Activated CD4-positive, alpha-beta T cell treated with anti-CD3 and anti-CD28 coated beads, Interleukin-2, Interleukin-4, amounts not matched to agents 100 ng/mL and 50 ng/mL, durations not matched to agents 16 hours and 8 hours (primary cell): ENCODE measurements around the gene PPY.
"Not testable (repeated sequence)": the region's sequence is repeated elsewhere in the genome, so short reads cannot be mapped to it uniquely, and the experiment has no call there.

Experiments
- DNase-seq: peaks from one replicate; pipeline ENCODE4 v3.0.0-alpha.2; 2020; ENCODE audit warnings: low spot score

PPY gene, protein sequence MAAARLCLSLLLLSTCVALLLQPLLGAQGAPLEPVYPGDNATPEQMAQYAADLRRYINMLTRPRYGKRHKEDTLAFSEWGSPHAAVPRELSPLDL

DNA sequence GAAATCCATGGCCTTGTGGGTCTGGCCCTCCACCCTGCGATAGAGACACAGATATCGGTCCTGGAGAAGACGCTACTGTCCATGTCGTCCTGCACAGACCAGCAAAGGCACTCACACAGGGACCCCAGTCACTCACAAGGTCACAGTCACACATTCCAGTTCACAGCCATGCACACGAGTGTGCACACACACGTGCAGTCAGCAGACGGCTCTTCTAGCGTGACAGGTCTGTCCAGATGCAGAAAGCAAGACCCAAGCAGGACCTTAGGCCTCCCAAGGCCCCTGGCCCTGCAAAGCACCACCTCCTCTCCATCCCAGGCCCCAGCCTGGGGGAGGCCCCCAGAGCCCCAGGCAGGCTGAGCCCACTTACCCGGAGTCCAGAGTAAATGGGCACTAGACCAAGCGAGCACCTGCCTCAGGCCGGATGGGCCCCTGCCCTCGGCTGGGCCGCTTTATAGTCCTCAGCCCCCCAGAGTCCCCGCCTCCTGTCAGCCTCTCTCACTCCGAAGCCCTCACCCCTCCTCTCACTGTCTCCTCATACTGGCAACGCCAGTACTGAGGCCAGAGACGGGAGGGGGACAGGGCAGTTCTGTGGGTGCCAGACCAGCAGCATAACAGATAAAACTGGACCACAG is at the start of gene PPY:
PPY (minus strand) TSS at position 426 of the 635 bp plus-strand sequence. CDS start 822 bp downstream, outside the sequence.
- DNase-seq = no peak

DNA sequence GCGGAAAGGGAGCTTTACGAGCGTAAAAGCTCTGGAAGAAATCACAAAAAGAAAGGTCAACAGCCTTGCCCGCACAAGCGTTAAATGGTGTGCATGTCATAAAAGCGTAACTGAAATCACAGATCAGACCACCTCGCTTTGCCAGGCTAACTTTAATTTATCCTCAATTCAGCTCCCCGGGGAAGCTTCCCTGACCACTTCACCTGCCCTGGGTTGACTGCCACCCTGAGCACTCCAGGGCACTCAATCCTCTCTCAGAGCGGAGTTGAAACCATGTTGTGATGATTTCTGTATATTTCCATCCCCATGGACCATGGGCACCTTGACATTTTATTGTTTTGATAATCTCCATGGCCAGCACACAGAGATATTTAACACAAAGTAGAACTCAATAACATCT is 46.0 kb upstream of the PPY start:
- no peak for DNase-seq

DNA sequence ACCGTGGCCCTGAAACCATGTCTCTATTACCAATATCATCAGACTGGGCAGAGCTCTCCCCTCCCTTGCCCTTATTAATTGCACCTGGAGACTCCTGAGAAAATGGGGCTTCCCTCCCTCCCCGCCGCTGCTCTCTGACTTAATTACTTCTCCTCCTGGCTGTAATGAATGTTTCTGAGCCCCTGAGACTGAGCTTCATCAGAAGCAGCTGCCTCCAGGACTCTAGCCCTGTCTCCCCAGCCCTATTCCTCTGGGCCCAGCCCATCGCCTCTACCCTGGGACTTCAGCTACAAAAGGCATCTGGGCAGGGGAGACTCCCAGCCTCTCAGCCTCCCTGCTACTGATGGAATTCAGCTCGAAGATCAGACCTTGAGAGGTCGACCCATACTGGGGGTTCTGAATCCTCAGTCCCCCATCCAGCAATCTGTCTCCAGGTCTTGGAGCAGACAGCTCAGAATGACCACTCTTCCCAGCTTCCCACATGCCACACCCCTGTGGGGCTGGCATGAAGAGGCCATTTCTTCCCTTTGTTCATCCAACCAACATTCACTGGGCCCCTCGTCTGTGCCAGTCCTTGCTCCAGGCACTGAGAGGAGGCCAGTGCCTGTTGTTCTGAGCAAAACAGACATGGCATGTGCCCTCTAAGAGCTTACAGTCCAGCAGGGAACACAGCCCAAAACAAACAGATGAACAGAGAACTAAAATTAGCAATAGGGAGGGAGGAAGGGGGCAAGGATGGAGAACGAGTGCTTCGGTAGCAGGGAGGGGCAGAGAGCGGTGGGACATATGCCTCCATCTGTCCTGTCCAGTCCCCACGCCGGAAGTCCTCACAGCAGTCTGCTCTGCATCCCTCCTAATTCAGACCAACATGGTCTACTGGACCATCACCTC is 45.1 kb upstream of the PPY start:
- no peak for DNase-seq

DNA sequence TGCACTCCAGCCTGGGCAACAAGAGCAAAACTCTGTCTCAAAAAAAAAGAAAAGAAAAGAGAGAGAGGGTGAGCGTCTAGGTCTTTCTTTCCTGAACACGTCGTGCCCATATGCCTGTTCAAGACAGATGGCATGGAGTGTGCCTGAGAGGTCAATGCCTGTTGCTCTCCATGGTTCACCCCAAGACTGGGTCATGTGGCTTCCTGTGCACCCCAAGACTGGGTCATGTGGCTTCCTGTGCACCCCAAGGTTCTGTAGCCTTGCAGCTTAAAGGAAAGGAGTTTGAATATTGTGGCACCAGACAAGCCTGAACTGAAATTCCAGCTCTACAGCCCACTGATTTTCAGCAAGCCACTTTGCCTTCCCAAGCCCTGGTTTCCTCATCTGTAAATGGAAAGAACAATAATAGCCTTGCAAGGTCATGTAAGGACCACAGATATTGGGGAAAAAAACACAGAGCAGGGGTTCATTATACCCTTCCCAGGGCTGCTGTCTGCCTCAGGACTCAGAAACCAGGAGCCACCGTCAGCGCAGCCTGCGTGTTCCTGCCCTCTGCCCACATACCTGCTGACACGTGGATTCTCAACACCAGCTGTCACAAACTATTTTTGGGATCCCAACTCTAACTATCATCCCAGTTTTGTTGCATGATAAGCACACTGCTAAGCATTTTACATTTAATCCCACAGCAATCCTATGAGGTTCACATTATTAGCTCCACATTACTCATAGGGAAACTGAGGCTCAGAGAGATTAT is 44.1 kb upstream of the PPY start:
- no peak for DNase-seq

DNA sequence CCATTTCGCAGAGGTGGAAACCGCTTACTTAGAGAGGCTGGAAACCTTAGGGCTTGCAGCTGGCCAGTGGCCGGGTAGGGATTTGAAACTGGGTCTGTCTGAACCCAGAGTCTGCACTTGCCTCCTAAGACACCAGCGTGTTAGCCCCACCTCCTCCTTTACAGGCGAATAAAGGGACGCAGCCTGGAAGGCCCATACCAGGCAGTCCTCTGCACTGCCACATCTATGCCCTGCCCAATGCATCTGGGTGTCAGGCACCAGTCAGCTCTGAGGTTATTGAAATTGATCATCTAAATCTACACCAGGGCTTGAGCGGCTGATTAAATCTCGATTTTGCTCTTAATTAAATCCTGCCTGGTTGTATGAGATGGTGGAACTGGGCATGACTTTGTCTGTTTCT is 42.2 kb upstream of the PPY start:
- DNase-seq = no peak

DNA sequence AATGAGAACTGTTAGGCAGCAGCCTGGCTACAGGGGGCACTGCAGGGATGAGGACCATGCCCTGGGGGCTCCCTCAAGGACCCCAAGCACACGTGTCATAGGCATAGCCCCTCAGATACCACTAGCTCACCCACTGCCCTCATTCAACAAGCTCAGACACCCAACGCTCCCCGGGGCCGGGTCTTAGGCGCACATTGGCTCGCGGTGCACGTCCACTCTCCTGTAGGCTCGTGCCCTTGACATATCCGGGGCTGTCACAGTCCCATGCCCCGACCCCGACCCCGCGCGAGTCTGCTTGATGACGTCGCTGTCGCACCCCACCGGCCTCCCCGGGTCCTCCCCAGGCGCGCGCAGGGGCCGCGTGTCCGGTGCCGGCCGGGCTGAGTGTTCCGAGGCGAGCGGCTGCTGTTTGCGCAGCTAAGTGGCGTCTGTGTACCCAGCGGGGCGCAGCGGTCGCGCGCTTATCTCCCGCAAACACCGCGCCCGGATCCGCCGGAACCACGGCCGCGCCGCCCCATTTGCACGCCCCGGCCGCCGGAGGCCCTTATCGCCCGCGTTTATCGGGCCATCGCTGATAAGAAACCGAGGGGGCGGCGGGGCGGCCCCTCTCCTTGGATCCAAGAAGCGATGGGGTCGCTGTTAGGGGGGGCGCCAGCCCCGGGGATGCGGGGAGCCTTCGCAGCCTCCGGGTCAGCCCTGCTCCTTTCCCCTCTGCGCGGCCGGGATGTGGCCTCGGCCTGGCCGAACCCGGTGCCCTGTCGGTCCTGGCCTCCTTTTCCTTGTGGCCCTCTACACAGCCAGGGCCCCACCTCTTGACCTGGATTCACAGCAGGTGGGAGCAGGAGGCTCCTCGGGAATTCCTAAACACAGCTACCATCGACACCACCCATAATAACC is 41.5 kb upstream of the PPY start:
- DNase-seq = no peak

DNA sequence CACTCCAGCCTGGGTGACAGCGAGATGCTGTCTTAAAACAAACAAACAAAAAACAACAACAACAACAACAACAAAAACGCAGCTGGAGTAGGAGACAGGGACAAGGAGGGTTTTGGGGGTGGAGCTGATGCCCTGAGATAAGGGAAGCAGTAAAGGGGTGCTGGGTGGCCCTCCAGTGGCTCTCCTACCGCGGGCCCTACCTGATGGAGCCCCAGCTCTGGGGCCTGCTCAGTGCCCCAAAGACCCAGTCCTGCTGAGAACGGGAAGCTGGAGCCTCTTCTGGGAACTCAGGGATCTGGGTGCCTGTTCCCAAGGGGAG is 40.9 kb upstream of the PPY start:
- DNase-seq = no peak

DNA sequence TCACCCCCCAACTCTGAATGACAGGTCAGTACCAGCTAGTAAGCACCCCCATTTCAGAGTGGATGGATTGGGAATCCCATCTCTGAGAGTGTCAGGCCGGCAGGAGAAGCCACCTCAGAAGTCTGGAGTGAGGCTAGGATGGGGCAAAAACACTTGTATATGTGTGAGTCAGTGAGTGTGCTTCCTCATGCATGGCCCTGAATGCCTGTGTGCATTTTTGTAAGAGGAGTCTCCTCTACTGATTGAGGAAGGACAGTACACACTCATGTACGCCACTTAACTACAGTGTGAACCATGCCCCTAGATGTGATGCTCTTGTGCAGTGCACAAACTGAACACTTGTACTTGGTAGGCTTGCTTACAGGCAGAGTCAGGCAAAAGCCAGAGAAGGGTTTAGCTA is 39.9 kb upstream of the PPY start:
- no peak for DNase-seq

DNA sequence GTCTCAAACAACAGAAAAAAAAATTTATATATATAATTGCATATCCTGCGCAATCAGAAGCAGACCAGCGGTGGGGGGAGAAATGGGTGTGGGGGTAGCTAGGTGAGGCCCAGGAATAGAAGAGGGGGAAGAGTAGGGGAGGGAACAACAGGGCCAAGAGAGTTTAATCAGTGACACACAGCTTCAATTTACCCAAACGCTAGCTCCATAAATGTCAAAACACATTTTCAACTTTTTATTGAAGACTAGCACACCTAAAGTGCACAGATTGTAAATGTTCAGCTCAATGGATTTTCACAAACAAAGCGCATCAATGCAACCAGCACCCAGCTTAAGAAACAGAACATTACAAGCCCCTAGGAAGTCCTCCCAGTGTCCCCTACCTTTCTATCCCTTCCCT is 37.4 kb upstream of the PPY start:
- DNase-seq = no peak

DNA sequence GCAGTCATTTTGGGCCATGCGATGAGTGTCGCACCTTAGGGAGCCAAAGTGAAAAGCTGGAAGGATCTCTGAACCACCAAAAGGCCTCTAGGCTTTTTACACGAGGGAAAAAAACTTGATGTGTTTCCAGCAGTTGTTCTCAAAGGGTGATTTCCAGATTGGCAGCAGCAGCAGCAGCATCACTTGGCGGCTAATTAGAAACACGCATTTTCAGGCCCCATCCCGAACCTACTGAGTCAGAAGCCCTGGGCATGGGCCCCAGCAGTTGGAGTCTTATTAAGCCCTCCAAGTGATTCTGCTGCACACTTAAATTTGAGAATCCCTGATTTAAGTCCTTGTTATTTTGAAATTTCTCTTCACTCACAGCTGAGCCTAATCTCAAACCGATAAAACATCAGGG is 36.7 kb upstream of the PPY start:
- no peak for DNase-seq

DNA sequence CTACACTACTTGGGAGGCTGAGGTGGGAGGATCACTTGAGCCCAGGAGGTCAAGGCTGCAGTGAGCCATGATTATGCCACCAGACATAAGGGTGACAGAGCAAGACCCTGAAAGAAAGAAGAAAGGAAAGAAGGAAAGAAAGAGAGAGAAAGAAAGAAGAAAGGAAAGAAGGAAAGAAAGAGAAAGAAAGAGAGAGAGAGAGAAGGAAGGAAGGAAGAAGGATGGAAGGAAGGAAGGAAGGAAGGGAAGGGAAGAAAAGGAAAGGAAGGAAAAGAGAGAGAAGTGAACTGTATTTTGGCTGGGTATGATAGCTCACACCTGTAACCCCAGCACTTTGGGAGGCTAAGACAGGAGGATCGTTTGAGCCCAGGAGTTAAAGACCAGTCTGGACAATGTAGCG is 35.8 kb upstream of the PPY start:
- no peak for DNase-seq

DNA sequence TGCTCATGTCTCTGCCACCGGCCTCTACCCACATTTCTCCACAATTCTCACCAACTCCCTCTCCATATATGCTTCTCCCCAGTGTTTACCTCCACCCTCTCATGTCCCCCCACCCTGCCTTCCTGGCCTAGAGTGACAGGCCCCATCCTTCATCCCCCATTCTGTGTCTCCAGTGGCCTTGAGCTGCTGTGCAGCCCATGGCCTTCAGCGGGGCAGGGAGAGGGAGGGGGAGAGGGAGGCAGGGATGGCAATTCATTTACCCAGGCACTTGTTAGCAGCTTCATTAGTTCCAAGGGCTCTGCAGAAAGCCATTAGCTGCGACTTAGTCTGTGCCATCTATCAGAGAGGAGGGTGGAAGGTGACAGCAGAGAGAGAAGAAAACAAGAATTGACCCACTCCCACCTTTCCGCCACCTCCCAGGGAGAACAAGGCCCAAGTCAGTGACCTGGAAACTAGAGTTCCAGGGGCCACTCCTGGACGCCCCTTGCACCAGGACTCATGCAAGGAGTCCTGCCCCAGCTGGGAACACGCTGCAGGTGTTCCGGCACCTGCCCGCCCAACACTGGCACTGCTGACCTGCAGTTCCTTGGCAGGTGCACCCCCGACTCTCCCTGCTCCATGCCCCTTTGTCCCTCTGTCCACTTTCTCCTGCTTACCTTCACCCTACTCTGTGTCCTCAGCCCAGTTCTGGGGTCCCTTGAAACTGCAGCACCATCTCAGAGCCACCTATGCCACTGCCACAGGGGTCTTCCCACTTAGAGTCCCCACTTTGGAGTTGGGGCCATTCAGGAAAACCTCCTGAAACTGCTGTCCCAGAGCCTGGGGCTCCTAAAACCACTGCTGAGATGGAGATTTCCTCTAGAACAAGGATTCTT is 34.9 kb upstream of the PPY start:
- DNase-seq = no peak

DNA sequence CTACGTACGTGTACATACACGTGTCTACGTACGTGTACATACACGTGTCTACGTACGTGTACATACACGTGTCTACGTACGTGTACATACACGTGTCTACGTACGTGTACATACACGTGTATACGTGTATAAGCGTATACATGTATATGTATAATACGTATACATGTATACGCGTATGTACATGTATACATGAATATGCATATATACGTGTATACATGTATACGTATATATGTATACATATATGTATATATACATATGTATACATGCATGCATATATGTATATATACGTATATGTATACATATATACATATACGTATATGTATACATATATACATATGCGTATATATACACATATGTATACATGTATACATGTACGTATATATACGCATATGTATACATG is 33.6 kb upstream of the PPY start:
- no peak for DNase-seq

DNA sequence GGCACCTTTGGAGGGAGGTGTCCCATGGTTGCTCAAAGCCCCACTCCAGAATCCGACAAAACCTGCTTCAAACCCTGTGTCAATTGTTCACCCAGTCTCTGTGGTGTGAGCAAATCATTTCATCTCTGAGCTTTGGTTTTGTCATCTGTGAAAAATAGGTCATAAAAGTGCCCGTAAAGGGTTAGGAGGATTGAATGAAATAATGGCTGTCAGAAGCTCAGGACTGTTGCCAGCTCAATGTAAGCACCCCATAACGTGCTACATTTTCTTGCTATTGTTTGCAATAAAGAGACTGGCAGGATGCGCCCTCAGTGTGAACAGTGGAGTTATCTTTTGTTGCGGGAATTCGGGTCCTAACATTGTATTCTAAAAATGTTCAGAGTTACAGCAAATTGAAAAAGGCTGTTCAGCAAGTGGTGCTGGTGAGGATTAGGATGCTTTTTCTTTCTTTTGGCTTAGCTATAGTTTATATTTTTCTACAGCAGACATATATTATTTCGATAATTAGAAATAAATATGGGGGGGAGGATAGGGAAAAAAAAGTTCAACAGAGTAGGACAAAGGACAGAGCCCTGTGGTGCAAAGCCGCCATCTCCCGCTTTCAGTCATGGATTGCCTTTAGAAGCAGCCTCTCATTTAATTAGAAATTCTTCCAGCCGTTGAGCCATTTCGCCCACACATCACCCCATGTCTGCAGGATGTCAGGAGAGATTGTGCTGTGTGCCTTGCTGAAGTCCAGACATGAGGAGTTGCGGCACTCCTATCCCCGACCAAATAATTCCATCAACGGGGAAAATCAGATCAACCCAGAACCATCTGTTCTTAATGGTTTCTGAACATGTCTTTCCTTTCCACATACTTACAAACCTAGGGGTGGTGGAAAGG is 32.3 kb upstream of the PPY start:
- DNase-seq = no peak

DNA sequence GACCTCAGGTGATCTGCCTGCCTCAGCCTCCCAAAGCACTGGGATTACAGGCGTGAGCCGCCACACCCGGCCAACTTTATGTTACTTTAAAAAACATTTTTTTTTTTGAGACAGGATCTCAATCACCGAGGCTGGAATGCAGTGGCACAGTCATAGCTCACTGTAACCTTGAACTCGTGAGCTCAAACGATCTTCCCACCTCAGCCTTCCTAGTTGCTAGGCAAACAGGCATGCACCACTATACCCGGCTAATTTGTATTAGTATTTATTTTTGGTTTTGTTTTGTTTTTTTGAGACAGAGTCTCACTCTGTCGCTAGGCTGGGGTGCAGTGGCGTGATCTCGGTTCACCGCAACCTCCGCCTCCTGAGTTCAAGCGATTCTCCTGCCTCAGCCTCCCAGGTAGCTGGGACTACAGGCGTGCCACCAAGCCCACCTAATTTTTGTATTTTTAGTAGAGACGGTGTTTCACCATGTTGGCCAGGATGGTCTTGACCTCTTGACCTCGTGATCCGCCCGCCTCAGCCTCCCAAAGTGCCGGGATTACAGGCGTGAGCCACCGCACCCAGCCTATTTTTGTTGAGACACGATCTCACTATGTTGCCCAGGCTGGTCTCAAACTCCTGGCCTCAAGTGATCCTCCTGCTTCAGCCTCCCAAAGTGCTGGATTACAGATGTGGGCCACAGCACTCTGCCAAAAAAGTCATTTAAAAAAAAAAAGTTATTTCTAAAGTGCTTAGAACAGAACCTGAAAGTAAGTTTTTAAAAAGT is 30.4 kb upstream of the PPY start:
- not testable (repeated sequence) for DNase-seq

DNA sequence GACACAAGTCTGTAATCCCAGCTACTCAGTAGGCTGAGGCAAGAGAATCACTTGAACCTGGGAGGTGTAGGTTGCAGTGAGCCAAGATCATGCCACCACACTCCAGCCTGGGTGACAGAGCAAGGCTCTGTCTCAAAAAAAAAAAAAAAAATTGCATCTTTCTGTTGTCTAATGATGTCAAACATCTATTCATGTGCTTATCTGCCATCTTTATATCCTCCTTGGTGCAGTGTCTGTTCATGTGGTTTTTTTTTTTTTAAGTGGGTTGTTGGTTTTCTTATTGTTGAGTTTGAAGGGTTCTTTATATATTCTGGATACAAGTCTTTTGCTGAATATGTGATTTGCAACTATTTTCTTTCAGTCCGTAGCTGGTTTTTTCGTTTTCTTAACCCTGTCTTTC is 29.2 kb upstream of the PPY start:
- not testable (repeated sequence) for DNase-seq

DNA sequence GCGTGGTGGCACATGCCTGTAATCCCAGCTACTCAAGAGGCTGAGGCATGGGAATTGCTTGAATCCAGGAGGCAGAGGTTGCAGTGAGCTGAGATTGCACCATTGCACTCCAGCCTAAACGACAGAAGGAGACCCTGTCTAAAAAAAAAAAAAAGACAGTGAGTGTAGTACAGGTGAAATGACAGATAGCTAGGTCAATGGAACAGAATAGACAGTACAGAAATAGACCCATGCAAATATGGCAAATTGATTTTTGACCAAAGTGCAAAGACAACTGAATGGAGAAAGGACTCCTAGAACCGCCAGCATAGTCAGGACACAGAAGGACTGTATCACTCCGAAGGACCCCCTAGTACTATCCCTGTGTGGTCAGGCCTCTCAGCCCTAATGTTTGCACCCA is 28.1 kb upstream of the PPY start:
- no peak for DNase-seq

DNA sequence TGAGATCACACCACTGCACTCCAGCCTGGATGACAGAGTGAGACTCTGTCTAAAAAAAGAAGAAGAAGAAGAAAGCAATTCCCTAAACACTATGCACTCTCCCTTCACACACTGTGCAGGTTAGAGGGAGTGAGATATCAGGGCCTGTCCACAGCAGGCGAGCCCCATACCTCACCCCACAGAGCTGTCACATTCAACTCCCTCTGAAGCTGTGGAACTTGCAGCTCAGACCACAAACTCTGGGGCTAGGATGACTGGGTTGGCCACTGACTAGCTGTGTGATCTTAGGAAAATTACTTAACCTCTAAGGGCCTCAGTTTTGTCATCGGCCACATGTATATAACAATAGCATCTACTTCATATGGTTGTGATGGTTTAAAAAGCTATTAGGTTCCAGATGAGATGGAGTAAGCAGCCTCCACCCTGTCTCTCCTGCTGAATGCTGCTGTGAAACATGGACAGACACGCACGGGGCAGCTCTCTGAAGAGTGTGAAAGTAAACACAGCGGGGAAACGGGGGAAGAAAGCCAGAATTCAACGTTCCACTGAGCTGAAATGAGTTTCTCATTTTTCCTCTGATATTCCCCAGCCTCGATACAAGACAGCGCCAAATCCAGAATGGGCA is 25.1 kb upstream of the PPY start:
- no peak for DNase-seq

DNA sequence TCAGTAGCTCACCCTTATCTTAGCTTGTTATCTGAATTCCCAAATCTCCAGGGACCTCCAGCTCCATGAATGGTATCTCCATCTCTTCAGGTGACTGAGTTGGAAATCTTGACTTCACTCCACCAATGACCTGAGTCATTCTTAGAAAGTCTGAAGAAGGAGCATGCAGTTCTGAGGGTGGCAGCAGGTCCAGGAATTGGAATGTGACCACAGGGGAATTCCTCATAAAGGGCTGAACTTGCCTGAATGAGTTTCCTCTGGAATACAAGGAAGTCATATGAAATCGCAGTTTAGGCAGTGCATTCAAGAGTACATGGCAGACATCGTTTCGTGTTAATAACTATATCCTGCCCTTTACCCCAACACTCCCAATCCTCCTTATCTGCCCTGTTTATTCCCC is 24.0 kb upstream of the PPY start:
- no peak for DNase-seq
